ENCODE results near the gene ACBD6.

Gene ACBD6

GRCh38 chr1:180269645-180270529 lies 232.5 kb downstream of the ACBD6 start:
- DNase-seq (ENCODE audit: low read depth) = no peak

- DNase-seq (ENCODE audit: low read depth) = no peak
Measured at GRCh38 chr1:180268556-180269075, 233.8 kb downstream of the ACBD6 start.

- DNase-seq (ENCODE audit: low read depth) = no peak
Measured at GRCh38 chr1:180267761-180268555, 234.4 kb downstream of the ACBD6 start.

- DNase-seq (ENCODE audit: low read depth) = no peak
Measured at GRCh38 chr1:180267211-180267561, 235.2 kb downstream of the ACBD6 start.

- no peak for DNase-seq (ENCODE audit: low read depth)
Measured at GRCh38 chr1:180266275-180267210, 235.8 kb downstream of the ACBD6 start.

GRCh38 chr1:180265871-180266270 lies 236.5 kb downstream of the ACBD6 start:
- no peak for DNase-seq (ENCODE audit: low read depth)

GRCh38 chr1:180265201-180265600 lies 237.2 kb downstream of the ACBD6 start:
- DNase-seq (ENCODE audit: low read depth) = no peak

GRCh38 chr1:180264595-180264994 lies 237.8 kb downstream of the ACBD6 start:
- no peak for DNase-seq (ENCODE audit: low read depth)

GRCh38 chr1:180262628-180263488 lies 239.5 kb downstream of the ACBD6 start:
- peak; percentile 47 for DNase-seq (ENCODE audit: low read depth)

- no peak for DNase-seq (ENCODE audit: low read depth)
Measured at GRCh38 chr1:180261524-180262155, 240.7 kb downstream of the ACBD6 start.

- no peak for DNase-seq (ENCODE audit: low read depth)
Measured at GRCh38 chr1:180261030-180261429, 241.3 kb downstream of the ACBD6 start.

- DNase-seq (ENCODE audit: low read depth) = no peak
Measured at GRCh38 chr1:180260541-180260940, 241.8 kb downstream of the ACBD6 start.

- DNase-seq (ENCODE audit: low read depth) = no peak
Measured at GRCh38 chr1:180259431-180260338, 242.7 kb downstream of the ACBD6 start.

GRCh38 chr1:180258935-180259334 lies 243.4 kb downstream of the ACBD6 start:
- DNase-seq (ENCODE audit: low read depth) = no peak

- no peak for DNase-seq (ENCODE audit: low read depth)
Measured at GRCh38 chr1:180258290-180258689, 244.1 kb downstream of the ACBD6 start.

GRCh38 chr1:180257486-180257885 lies 244.9 kb downstream of the ACBD6 start:
- DNase-seq (ENCODE audit: low read depth) = no peak

GRCh38 chr1:180257028-180257386 lies 245.4 kb downstream of the ACBD6 start:
- no peak for DNase-seq (ENCODE audit: low read depth)

- DNase-seq (ENCODE audit: low read depth) = no peak
Measured at GRCh38 chr1:180256341-180257027, 245.9 kb downstream of the ACBD6 start.
